Endothelial cell of umbilical vein (primary cell): ENCODE results near the gene VASN. TPM values are rescaled to one million over a fixed set of nuclear protein-coding genes. Genes with fewer than 3 reads are reported as not detected.

Experiments
- BruUV-seq: library from RNA; stranded (reverse); fragments of 400-500 nt; replicated peaks from 2 replicates; lab custom pipeline; 2021; lab: Mats Ljungman, UMichigan
- CTCF ChIA-PET: fragments of 300-600, 350-600 bp; sonication (Branson Sonifier 250); formaldehyde crosslinking; loops from one replicate; lab custom pipeline; 2021; ENCODE audit warnings: antibody characterized with exemption, inconsistent platforms; lab: Charles Lee
- POLR2A ChIA-PET: fragments of 300-600, 350-600 bp; sonication (Branson Sonifier 250); formaldehyde crosslinking; loops from one replicate; lab custom pipeline; 2021; ENCODE audit warnings: antibody characterized with exemption, inconsistent platforms; lab: Charles Lee
- DNase-seq: peaks from one replicate; pipeline ENCODE4 v3.0.0-alpha.2; 2011; ENCODE audit warnings: low read depth, low spot score
- FAIRE-seq: peaks from 2 replicates; lab custom pipeline; 2011; peaks lifted over from hg19 to GRCh38; lab: Jason Lieb, UNC
- H2AFZ ChIP-seq: 2 replicates; pipeline ENCODE4 v1.6.0; 2012; ENCODE audit warnings: low read depth, low read length, control low read depth, inconsistent platforms
- H3K27ac ChIP-seq: 2 replicates; pipeline ENCODE4 v1.5.1; 2011; ENCODE audit warnings: low read depth, mild to moderate bottlenecking, control low read depth, low read length, moderate library complexity; ENCODE audit not compliant: insufficient read depth
- H3K27me3 ChIP-seq, 2 experiments: 2 replicates each; pipeline versions ENCODE4 v1.6.0 to v1.6.1; 2011; ENCODE audit warnings: low read length in 2 of 2, mixed read lengths in 1 of 2; ENCODE audit not compliant: control insufficient read depth in 2 of 2, insufficient read depth in 2 of 2
- H3K36me3 ChIP-seq, 2 experiments: 2 replicates in 1 of 2; 3 replicates in 1 of 2; pipeline ENCODE4 v1.5.1; 2011; ENCODE audit warnings: low read length in 2 of 2, mild to moderate bottlenecking in 1 of 2, moderate library complexity in 1 of 2; ENCODE audit not compliant: control insufficient read depth in 2 of 2, insufficient read depth in 2 of 2; ENCODE audit errors: extremely low read depth in 1 of 2
- H3K4me1 ChIP-seq: 3 replicates; pipeline ENCODE4 v1.5.1; 2011; ENCODE audit warnings: mild to moderate bottlenecking, low read length; ENCODE audit not compliant: control insufficient read depth, insufficient read depth; ENCODE audit errors: extremely low read depth
- H3K4me2 ChIP-seq: 2 replicates; pipeline ENCODE4 v1.6.1; 2011; ENCODE audit warnings: low read length, control low read depth, mixed read lengths; ENCODE audit not compliant: insufficient read depth
- H3K4me3 ChIP-seq, 3 experiments: fragments of 200-600 bp in 1 of 3; sonication (generic), shearing (Covaris generic) in 1 of 3; replicated peaks in 1 of 3; 2 replicates each; pipeline ENCODE4 v1.5.1; 2011 to 2016; ENCODE audit warnings: control low read depth in 3 of 3, low read length in 3 of 3, mild to moderate bottlenecking in 2 of 3, inconsistent platforms in 1 of 3, low read depth in 1 of 3, moderate library complexity in 1 of 3; ENCODE audit not compliant: insufficient read depth in 1 of 3
- H3K79me2 ChIP-seq: 2 replicates; pipeline ENCODE4 v1.6.0; 2012; ENCODE audit warnings: low read length, inconsistent platforms; ENCODE audit not compliant: control insufficient read depth, insufficient read depth
- H3K9ac ChIP-seq: replicated peaks from 2 replicates; pipeline ENCODE3; 2011; ENCODE audit warnings: low read length, control low read depth; ENCODE audit not compliant: insufficient read depth; ENCODE audit errors: extremely low read depth
- H3K9me1 ChIP-seq: replicated peaks from 3 replicates; pipeline ENCODE4 v1.6.0; 2011; ENCODE audit warnings: mild to moderate bottlenecking, low read length; ENCODE audit not compliant: control insufficient read depth, insufficient read depth; ENCODE audit errors: extremely low read depth
- H3K9me3 ChIP-seq: replicated peaks from 2 replicates; pipeline ENCODE4 v1.5.1; 2012; ENCODE audit warnings: low read length, inconsistent platforms; ENCODE audit not compliant: control insufficient read depth, insufficient read depth
- H4K20me1 ChIP-seq: replicated peaks from 2 replicates; pipeline ENCODE3; 2011; ENCODE audit warnings: mild to moderate bottlenecking, low read length; ENCODE audit not compliant: control insufficient read depth, insufficient read depth; ENCODE audit errors: extremely low read depth
- CTCF ChIP-seq, 2 donors: IDR thresholded peaks; 1 replicate in 1 of 2; 2 replicates in 1 of 2; pipeline ENCODE4 v1.5.1; 2011; ENCODE audit warnings: low read length in 2 of 2, mild to moderate bottlenecking in 2 of 2, moderate library complexity in 2 of 2, control low read depth in 1 of 2, inconsistent platforms in 1 of 2, low read depth in 1 of 2; ENCODE audit not compliant: insufficient read depth in 1 of 2; ENCODE audit errors: extremely low read depth in 1 of 2
- EZH2 ChIP-seq: IDR thresholded peaks from 2 replicates; pipeline ENCODE4 v1.6.1; 2012; ENCODE audit warnings: borderline replicate concordance, low read depth, mild to moderate bottlenecking, moderate library complexity, low read length, inconsistent platforms; ENCODE audit not compliant: severe bottlenecking
- FOS ChIP-seq: IDR thresholded peaks from 2 replicates; pipeline ENCODE4 v1.6.1; 2011; ENCODE audit warnings: mild to moderate bottlenecking, low read length, moderate library complexity, borderline replicate concordance; ENCODE audit not compliant: insufficient read depth
- GATA2 ChIP-seq: IDR thresholded peaks from 2 replicates; pipeline ENCODE4 v1.7.0; 2011; ENCODE audit warnings: low read depth, mild to moderate bottlenecking, moderate library complexity, mixed read lengths, low read length; ENCODE audit not compliant: insufficient read length, insufficient read depth
- JUN ChIP-seq: IDR thresholded peaks from 2 replicates; pipeline ENCODE4 v1.6.1; 2011; ENCODE audit warnings: borderline replicate concordance, low read depth; ENCODE audit not compliant: insufficient read length, insufficient read depth
- MAX ChIP-seq: IDR thresholded peaks from 2 replicates; pipeline ENCODE4 v1.6.1; 2011; ENCODE audit not compliant: insufficient read depth, insufficient read length
- MYC ChIP-seq: IDR thresholded peaks from one replicate; pipeline ENCODE4 v1.6.1; 2011; ENCODE audit warnings: mild to moderate bottlenecking, low read depth, low read length
- POLR2A ChIP-seq: IDR thresholded peaks from 2 replicates; pipeline ENCODE4 v1.6.1; 2012; ENCODE audit warnings: low read depth, mild to moderate bottlenecking, control low read depth, low read length
- POLR2AphosphoS5 ChIP-seq: IDR thresholded peaks from 2 replicates; pipeline ENCODE4 v1.6.1; 2012; ENCODE audit warnings: low read depth, mild to moderate bottlenecking, control low read depth, low read length, moderate library complexity; ENCODE audit not compliant: insufficient read depth
- dilution Hi-C: fragments of 300-500 bp; cut with MboI; formaldehyde crosslinking; loops from one replicate; pipeline ENCODE4 v1.15.0; 2019; ENCODE audit warnings: low sequenced_read_pairs; ENCODE audit not compliant: extremely low pct_ligation_motif_present
- intact Hi-C: fragments of 100-400 bp; cut with micrococcal nuclease; formaldehyde crosslinking; loops from one replicate; pipeline ENCODE4 v1.10.0; 2022
- polyA plus RNA-seq, 4 experiments: library from polyadenylated mRNA; depleted of rRNA in 3 of 4; stranded (reverse) in 3 of 4; unstranded in 1 of 4; fragments of >200 nt; gene quantifications; 2 replicates each; pipeline versions ENCODE4 v1.2.1 to v1.2.3, GENCODE V29; 2011 to 2012; ENCODE audit warnings: missing spikeins in 1 of 4
- total RNA-seq: library from RNA; stranded (reverse); gene quantifications from 2 replicates; pipeline ENCODE4 v1.2.3, GENCODE V29; 2021

The VASN gene
- total and polyA plus RNA-seq, 2 donors (not counting 3 experiments of a cell fraction or from before 2014, with no cell fraction given) = 0.41 to 0.42 TPM

DNA sequence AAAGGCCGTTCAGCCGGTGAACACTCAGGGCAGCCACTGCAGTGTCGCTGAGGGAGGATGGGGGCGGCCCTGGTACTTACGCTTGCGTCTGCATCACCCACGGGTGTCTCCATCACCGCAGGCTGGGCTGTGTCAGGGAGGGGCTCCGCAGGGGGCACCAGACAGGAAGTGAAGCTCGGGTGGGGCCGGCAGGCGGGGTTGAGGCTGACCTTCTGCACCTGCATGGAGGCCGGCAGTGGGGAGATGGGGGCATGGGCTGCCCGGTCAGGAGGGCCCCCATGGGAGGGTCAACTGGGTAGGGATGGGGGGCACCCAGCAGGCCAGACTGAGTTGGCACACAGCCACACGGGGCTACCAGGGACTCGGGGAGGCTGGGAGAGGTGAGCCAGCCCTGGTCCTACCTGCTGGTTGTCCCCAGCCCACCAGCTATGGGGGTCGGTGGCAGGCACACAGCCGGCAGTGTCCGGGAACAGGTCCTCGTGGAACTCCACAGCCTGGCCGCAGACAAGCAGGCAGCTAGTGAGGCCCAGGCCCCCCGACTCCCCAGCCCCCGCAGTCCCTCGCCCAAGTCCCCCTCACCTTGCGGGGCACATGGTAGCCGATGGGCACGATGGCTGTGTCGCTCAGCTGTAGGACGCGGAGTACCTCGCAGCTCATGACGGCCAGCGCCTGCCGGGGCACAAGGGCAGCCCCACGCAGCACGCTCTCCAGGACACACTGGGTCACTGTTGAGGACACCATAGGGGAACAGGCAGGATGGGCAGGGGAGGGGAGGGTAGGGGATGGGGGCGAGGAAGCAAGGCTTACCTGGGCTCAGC, 7.2 kb upstream of the VASN start:
- no peaks in the 10 kb centered on the region for H4K20me1 ChIP-seq
- no peaks in the 10 kb centered on the region for H3K79me2 ChIP-seq
- H3K27me3 ChIP-seq = no peaks in the 10 kb centered on the region
- no TSS peak for BruUV-seq
- H3K9me3 ChIP-seq = no peaks in the 10 kb centered on the region
- DNase-seq (no peak), FAIRE-seq (no peak)
- H2AFZ ChIP-seq = no peak overlapping the region
- ChIA-PET POLR2A (no interaction called here), CTCF (interaction anchor here (1.2 kb wide), 1 partner anchor 38 kb away, joined by 3 read pairs; no protein-coding TSS in a partner anchor)
- no peak for TF ChIP-seq POLR2A
- no peak for TF ChIP-seq CTCF (IDR thresholded peaks at IDR 0.05; ENCODE audit: extremely low read depth in 1 of 2, insufficient read depth in 1 of 2, low read depth in 1 of 2, low read length in 2 of 2)
- TF ChIP-seq MYC = no peak
- TF ChIP-seq MAX = no peak
- no peak overlapping the region for H3K9ac ChIP-seq
- H3K9me1 ChIP-seq = no peaks in the 10 kb centered on the region
- H3K4me1 ChIP-seq = no peaks in the 10 kb centered on the region
- peaks cover 0 to 21% of the 10 kb centered on the region in 2 experiments for H3K36me3 ChIP-seq
- dilution Hi-C loops (no loop called here), intact Hi-C loops (no loop called here)
- no peak overlapping the region for H3K27ac ChIP-seq
- no peak overlapping the region for H3K4me2 ChIP-seq
- H3K4me3 ChIP-seq = no peak overlapping the region

GRCh38 chr16:4365014-4365406, 6.6 kb upstream of the VASN start:
- TF ChIP-seq MYC (no peak), CTCF (IDR thresholded peaks at IDR 0.05; ENCODE audit: extremely low read depth in 1 of 2, insufficient read depth in 1 of 2, low read depth in 1 of 2, low read length in 2 of 2) (no peak), JUN (no peak), FOS (no peak), POLR2A (no peak), EZH2 (no peak), GATA2 (no peak), MAX (no peak), POLR2AphosphoS5 (no peak)
- intact Hi-C loops (no loop called here), dilution Hi-C loops (no loop called here)
- Histone ChIP-seq H3K36me3 (peaks cover 0 to 21% of the 10 kb centered on the region in 2 experiments), H3K9me3 (no peaks in the 10 kb centered on the region), H3K4me3 (no peak overlapping the region), H3K27me3 (no peaks in the 10 kb centered on the region), H3K9ac (no peak overlapping the region), H3K27ac (no peak overlapping the region), H4K20me1 (no peaks in the 10 kb centered on the region), H3K4me2 (no peak overlapping the region), H3K79me2 (no peaks in the 10 kb centered on the region), H3K4me1 (no peaks in the 10 kb centered on the region), H2AFZ (no peak overlapping the region), H3K9me1 (no peaks in the 10 kb centered on the region)
- ChIA-PET POLR2A (no interaction called here), CTCF (interaction anchor here (1.2 kb wide), 1 partner anchor 38 kb away, joined by 3 read pairs; no protein-coding TSS in a partner anchor)
- BruUV-seq = no TSS peak
- no peak for DNase-seq
- FAIRE-seq = no peak
